ENCODE measurements around the gene GLT1D1.
A peak's percentile ranks its signal among the peaks of the same experiment; 100 is the strongest.

GLT1D1 gene

GRCh38 chr12:128969480-128970055 is 116.3 kb downstream of the GLT1D1 start:
- peak; percentile 7 for DNase-seq

DNA sequence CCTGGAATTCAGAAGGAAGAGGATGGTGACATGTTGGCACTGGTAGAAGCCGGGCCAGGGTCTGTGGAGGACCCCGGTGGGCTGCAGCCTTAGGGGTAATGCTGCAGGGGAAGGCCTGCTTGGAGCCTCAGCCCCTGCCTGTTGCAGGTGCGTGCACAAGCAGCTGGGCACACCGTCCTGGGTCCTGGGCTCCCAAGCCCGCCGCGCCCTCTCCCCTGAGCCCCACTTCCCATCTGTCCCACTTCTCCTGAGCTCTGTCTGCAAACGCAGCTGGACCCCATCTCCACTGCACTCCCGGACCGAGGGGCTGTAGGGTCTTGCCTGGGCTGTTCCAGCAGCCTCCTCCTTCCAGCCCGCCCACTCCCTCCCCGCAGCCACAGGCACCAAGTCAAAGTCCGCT is 116.8 kb downstream of the GLT1D1 start:
- no peak for DNase-seq

GRCh38 chr12:128970941-128971340 is 117.7 kb downstream of the GLT1D1 start:
- DNase-seq: no peak

DNA sequence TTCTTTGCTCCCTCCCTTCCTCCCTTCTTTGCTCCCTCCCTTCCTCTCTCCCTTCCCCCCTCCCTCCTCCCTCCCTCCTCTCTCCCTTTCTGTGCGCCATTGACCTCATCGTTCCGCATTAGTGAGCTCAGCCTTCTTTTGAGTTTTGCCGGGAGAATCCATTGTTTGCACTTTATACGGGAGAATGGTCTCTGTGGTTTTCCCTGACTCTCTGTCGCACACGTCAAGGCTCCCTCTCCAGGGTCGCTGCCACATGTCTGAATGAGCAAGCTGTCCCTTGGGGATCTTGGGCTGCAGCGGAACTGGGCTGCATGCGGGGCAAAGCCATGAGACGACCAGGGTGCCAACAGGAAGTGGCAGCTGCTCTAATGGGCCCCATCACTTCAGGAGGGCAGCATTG is 118.5 kb downstream of the GLT1D1 start:
- DNase-seq: no peak

GRCh38 chr12:128973883-128974681 is 120.8 kb downstream of the GLT1D1 start:
- DNase-seq: no peak

GRCh38 chr12:128974881-128975280 is 121.6 kb downstream of the GLT1D1 start:
- no peak for DNase-seq

GRCh38 chr12:128976120-128976738 is 123.0 kb downstream of the GLT1D1 start:
- DNase-seq: peak; percentile 13

- DNase-seq: no peak
Observed at GRCh38 chr12:128977441-128977840, 124.2 kb downstream of the GLT1D1 start.

DNA sequence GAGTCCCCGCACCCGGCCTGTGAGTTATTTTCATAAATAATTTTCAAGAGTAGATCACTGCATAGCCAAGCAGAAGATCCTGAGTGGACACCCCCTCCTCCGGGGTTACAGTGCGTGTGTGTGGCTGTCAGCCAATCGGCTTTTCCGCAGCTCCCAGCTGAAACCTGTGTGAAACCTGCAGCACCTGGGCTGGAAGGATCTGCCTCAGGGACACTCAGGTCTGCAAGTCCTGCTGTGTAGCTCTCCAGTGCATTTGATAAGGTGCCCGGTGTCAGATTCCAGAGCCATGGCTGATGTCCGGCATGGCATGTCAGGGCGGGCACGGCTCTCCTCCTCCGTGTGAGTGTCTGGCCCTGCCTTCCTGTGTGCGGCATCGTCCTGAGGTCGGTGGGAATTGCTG is 124.8 kb downstream of the GLT1D1 start:
- no peak for DNase-seq

- no peak for DNase-seq
Observed at GRCh38 chr12:128980623-128981022, 127.3 kb downstream of the GLT1D1 start.

- DNase-seq: no peak
Observed at GRCh38 chr12:128981971-128982533, 128.8 kb downstream of the GLT1D1 start.

GRCh38 chr12:128982933-128983332 is 129.7 kb downstream of the GLT1D1 start:
- DNase-seq: no peak

GRCh38 chr12:128983371-128983770 is 130.1 kb downstream of the GLT1D1 start:
- DNase-seq: no peak

DNA sequence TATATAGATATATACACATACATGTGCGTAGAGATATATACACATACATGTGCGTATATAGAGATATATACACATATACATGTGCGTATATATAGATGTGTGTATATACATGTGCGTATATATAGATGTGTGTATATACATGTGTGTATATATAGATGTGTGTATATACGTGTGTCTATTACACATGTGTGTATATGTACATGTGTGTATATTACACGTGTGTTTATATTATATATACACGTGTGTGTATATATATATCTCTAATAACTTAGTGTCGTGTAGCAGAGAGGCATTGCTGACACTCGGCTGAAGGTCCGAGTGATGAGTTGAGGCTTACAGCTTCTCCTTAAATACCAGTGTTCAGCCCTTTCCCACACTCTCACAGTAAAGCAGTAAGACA is 133.7 kb downstream of the GLT1D1 start:
- no peak for DNase-seq

DNA sequence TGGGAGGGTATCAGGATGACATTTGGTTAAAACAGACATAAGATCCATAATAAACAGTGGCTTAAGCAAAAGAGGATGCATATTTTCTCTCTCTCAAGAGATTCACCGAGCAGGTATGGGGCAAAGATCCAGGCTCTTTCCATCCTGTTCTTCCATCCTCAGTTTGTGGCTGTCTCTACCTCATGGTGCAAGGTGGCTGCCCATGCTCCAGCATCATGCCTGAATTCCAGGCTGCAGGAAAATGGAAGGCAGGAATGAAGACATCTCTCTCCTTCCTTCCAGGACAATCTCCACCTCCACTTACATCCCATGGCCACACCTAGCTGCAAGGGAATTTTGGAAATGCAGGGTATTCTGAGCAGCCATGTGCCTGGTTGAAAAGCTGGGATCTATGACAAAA is 136.0 kb downstream of the GLT1D1 start:
- no peak for DNase-seq

- DNase-seq: no peak
Observed at GRCh38 chr12:128991716-128992115, 138.4 kb downstream of the GLT1D1 start.

GRCh38 chr12:128992116-128992515 is 138.8 kb downstream of the GLT1D1 start:
- no peak for DNase-seq

DNA sequence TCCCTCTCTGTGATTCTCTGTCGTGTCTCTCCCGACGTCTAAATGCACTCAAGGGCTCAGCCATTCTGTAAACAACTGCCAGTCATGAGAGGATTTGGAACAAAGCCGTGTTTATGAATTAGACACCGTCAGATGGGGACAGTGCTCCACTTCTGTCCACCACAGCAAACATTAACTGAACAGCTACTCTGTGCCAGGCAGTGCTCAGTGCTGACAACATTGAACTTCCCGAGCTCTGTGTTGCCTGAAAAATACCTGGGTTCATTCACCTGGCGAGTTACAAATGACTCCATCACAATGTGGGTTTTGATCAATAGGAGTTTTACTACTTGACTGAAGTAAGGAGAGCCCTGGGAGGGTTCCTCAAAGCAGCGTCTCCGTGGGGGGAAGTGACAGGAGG is 139.3 kb downstream of the GLT1D1 start:
- DNase-seq: no peak

- DNase-seq: no peak
Observed at GRCh38 chr12:128994856-128995255, 141.6 kb downstream of the GLT1D1 start.

- no peak for DNase-seq
Observed at GRCh38 chr12:128995619-128996018, 142.3 kb downstream of the GLT1D1 start.

GRCh38 chr12:129001826-129002225 is 148.5 kb downstream of the GLT1D1 start:
- DNase-seq: no peak

- no peak for DNase-seq
Observed at GRCh38 chr12:129002427-129002826, 149.1 kb downstream of the GLT1D1 start.

- DNase-seq: no peak
Observed at GRCh38 chr12:129005416-129005815, 152.1 kb downstream of the GLT1D1 start.

GRCh38 chr12:129005829-129006228 is 152.6 kb downstream of the GLT1D1 start:
- DNase-seq: no peak

Data from midbrain (tissue), 1 donor.